Limb (tissue), 2 donors: ENCODE results near the gene TSSC4.
A peak's percentile ranks its signal among the peaks of the same experiment; 100 is the strongest.

ENCODE experiments used
- DNase-seq, 2 donors: peaks; one replicate each; pipeline ENCODE4 v3.0.0-alpha.2; 2016; ENCODE audit errors: extremely low spot score in 2 of 2

Gene TSSC4

GRCh38 chr11:2447951-2448650, 47.6 kb downstream of the TSSC4 start:
- DNase-seq: no peak

GRCh38 chr11:2448661-2449547, 48.4 kb downstream of the TSSC4 start:
- no peak for DNase-seq

GRCh38 chr11:2449548-2450320, 49.2 kb downstream of the TSSC4 start:
- no peak for DNase-seq

GRCh38 chr11:2450321-2451041, 49.9 kb downstream of the TSSC4 start:
- no peak for DNase-seq

GRCh38 chr11:2451336-2451735, 50.8 kb downstream of the TSSC4 start:
- no peak for DNase-seq

- no peak for DNase-seq
Observed at GRCh38 chr11:2451916-2452315, 51.4 kb downstream of the TSSC4 start.

- DNase-seq: peak; percentile 58 to 81
Observed at GRCh38 chr11:2452321-2453012, 51.9 kb downstream of the TSSC4 start.

GRCh38 chr11:2453436-2453835, 52.9 kb downstream of the TSSC4 start:
- DNase-seq: no peak
